ENCODE measurements around the gene SVBP. TPM values are rescaled to one million over a fixed set of nuclear protein-coding genes. Genes with fewer than 3 reads are reported as not detected.

Gene SVBP
- total and polyA plus RNA-seq, 2 experiments from 2014 or later, result 16.8 to 28.5 TPM

DNA sequence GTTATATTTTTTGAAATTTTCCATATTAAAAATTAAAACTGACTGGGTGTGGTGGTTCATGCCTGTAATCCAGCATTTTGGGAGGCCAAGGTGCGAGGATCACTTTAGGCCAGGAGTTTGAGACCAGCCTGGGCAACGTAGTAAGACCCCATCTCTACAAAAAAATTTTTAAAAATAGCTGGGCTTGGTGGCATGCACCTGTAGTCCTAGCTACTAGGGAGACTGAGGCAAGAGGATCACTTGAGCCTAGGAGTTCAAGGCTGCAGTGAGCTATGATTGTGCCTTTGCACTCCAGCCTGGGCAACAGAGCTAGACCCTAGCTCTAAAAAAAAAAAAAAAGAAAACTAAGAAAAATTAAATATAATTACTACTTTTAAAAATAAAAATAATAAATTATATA, 4.5 kb upstream of the SVBP start:
- no peaks in the 10 kb centered on the region for H3K9me2 ChIP-seq (ENCODE audit: insufficient read depth)
- no peak overlapping the region for H2AFZ ChIP-seq
- H3F3A ChIP-seq (ENCODE audit: insufficient read depth), result peaks cover 17% of the 10 kb centered on the region
- WGBS, 2 experiments (ENCODE audit: low coverage in 1 of 2, low lambda C conversion rate in 2 of 2, missing lambda C conversion rate in 2 of 2), result 95 to 97% methylated on average over 2 of the region's 2 CpGs
- peaks cover 13% of the 10 kb centered on the region for H3K4me1 ChIP-seq (ENCODE audit: insufficient read depth)
- DNase-seq, result no peak
- in situ Hi-C loops (cut with MboI), result no loop called here
- TF ChIP-seq EZH2phosphoT487 (IDR thresholded peaks at IDR 0.05; ENCODE audit: insufficient read depth, low read depth), result no peak
- H3K36me3 ChIP-seq (ENCODE audit: low read depth), result no peaks in the 10 kb centered on the region
- H3K4me3 ChIP-seq, result no peak overlapping the region
- no peaks in the 10 kb centered on the region for H3K9me3 ChIP-seq (ENCODE audit: low read depth)
- H3K4me2 ChIP-seq (ENCODE audit: unreplicated experiment), result no peak overlapping the region
- no peaks in the 10 kb centered on the region for H3K27me3 ChIP-seq (replicated peaks; ENCODE audit: insufficient read depth)
- peaks cover 44% of the 10 kb centered on the region for H3K79me2 ChIP-seq (ENCODE audit: insufficient read depth)
- H3K27ac ChIP-seq, result no peak overlapping the region
- H3K9ac ChIP-seq, result no peak overlapping the region
- no peaks in the 10 kb centered on the region for H4K20me1 ChIP-seq (ENCODE audit: insufficient read depth)

GRCh38 chr1:42820813-42821212, 3.6 kb upstream of the SVBP start:
- peaks cover 44% of the 10 kb centered on the region for H3K79me2 ChIP-seq (ENCODE audit: insufficient read depth)
- H2AFZ ChIP-seq, result no peak overlapping the region
- no peaks in the 10 kb centered on the region for H3K9me2 ChIP-seq (ENCODE audit: insufficient read depth)
- no peak for DNase-seq
- H3K27me3 ChIP-seq (replicated peaks; ENCODE audit: insufficient read depth), result no peaks in the 10 kb centered on the region
- in situ Hi-C loops (cut with MboI), result no loop called here
- WGBS, 2 experiments (ENCODE audit: low coverage in 1 of 2, low lambda C conversion rate in 2 of 2, missing lambda C conversion rate in 2 of 2), result 0 to 6% methylated on average over 1 of the region's 1 CpG
- no peak overlapping the region for H3K27ac ChIP-seq
- no peak overlapping the region for H3K4me2 ChIP-seq (ENCODE audit: unreplicated experiment)
- peaks cover 17% of the 10 kb centered on the region for H3F3A ChIP-seq (ENCODE audit: insufficient read depth)
- no peak overlapping the region for H3K4me3 ChIP-seq
- TF ChIP-seq EZH2phosphoT487 (IDR thresholded peaks at IDR 0.05; ENCODE audit: insufficient read depth, low read depth), result no peak
- no peak for TF ChIP-seq EZH2 (IDR thresholded peaks at IDR 0.05; ENCODE audit: insufficient read depth, poor library complexity, severe bottlenecking)
- H4K20me1 ChIP-seq (ENCODE audit: insufficient read depth), result no peaks in the 10 kb centered on the region
- H3K9me3 ChIP-seq (ENCODE audit: low read depth), result no peaks in the 10 kb centered on the region
- peaks cover 21% of the 10 kb centered on the region for H3K4me1 ChIP-seq (ENCODE audit: insufficient read depth)
- H3K36me3 ChIP-seq (ENCODE audit: low read depth), result no peaks in the 10 kb centered on the region
- H3K9ac ChIP-seq, result no peak overlapping the region

DNA sequence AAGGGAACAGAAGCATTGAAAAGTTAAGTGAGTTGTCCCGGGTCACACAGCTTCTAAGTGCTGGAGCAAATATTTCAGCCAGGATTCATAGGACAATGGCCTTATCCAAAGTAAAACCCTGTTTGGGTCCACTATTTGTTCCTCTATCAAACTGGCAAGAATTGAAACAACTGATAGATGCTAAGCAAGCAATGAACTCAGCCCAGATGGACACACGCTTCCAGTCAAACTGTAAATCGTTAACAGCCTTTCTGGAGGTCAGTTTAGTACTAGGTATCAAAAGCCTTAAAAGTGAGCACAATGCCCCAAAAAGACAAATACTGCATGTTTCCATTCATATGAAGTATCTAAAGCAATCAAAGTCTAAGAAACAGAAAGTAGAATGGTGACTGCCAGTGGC, 779 bp upstream of the SVBP start:
- peak overlapping the region; percentile 85 for H3K4me3 ChIP-seq
- 0 out of 2 replicates have a peak overlapping the region, but pooled peaks have one; percentile 73 for H2AFZ ChIP-seq
- no peaks in the 10 kb centered on the region for H3K27me3 ChIP-seq (replicated peaks; ENCODE audit: insufficient read depth)
- no peak for DNase-seq
- peak overlapping the region; percentile 80 for H3K4me2 ChIP-seq (ENCODE audit: unreplicated experiment)
- in situ Hi-C loops (cut with MboI), result no loop called here
- H3K4me1 ChIP-seq (ENCODE audit: insufficient read depth), result peaks cover 21% of the 10 kb centered on the region
- peak overlapping the region; percentile 92; the same call in 1 of the 2 replicates for H3K9ac ChIP-seq
- H3K27ac ChIP-seq, result no peak overlapping the region
- WGBS, 2 experiments (ENCODE audit: low coverage in 1 of 2, low lambda C conversion rate in 2 of 2, missing lambda C conversion rate in 2 of 2), result 92 to 94% methylated on average over 3 of the region's 3 CpGs
- no peaks in the 10 kb centered on the region for H3K9me3 ChIP-seq (ENCODE audit: low read depth)
- H3K36me3 ChIP-seq (ENCODE audit: low read depth), result no peaks in the 10 kb centered on the region
- TF ChIP-seq EZH2phosphoT487 (IDR thresholded peaks at IDR 0.05; ENCODE audit: insufficient read depth, low read depth) (no peak), EZH2 (IDR thresholded peaks at IDR 0.05; ENCODE audit: insufficient read depth, poor library complexity, severe bottlenecking) (no peak)
- peaks cover 44% of the 10 kb centered on the region for H3K79me2 ChIP-seq (ENCODE audit: insufficient read depth)
- H4K20me1 ChIP-seq (ENCODE audit: insufficient read depth), result no peaks in the 10 kb centered on the region
- peaks cover 15% of the 10 kb centered on the region for H3F3A ChIP-seq (ENCODE audit: insufficient read depth)
- H3K9me2 ChIP-seq (ENCODE audit: insufficient read depth), result no peaks in the 10 kb centered on the region

DNA sequence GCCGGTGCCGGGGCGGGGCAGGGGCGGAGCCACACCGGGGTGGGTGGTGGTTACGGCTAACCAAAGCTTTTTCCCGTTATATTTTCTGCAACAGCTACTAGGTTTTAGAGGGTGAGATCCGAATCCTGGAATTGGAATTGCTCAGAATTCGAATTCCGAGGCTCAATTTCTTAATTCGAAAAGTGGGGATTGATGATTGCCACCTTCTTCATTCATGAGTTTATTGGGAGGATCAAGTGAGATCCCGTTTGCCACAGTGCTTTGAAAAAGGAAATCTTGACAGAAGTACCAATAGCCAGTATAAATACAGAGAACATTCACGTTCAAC, 207 bp upstream of the SVBP start:
- Histone ChIP-seq H3K4me2 (ENCODE audit: unreplicated experiment) (peak overlapping the region; percentile 80), H3K4me1 (ENCODE audit: insufficient read depth) (peaks cover 15% of the 10 kb centered on the region), H3K4me3 (peak overlapping the region; percentile 85), H3K27me3 (replicated peaks; ENCODE audit: insufficient read depth) (no peaks in the 10 kb centered on the region), H3K79me2 (ENCODE audit: insufficient read depth) (peaks cover 44% of the 10 kb centered on the region), H3K9me2 (ENCODE audit: insufficient read depth) (no peaks in the 10 kb centered on the region), H2AFZ (peak overlapping the region; percentile 73), H3K9me3 (ENCODE audit: low read depth) (no peaks in the 10 kb centered on the region), H4K20me1 (ENCODE audit: insufficient read depth) (no peaks in the 10 kb centered on the region), H3K9ac (peak overlapping the region; percentile 92), H3F3A (ENCODE audit: insufficient read depth) (peaks cover 10% of the 10 kb centered on the region), H3K27ac (peak overlapping the region; percentile 96; the same call in 1 of the 2 replicates), H3K36me3 (ENCODE audit: low read depth) (no peaks in the 10 kb centered on the region)
- 2% methylated on average over 8 to 13 of the region's 13 CpGs for WGBS, 2 experiments (ENCODE audit: low coverage in 1 of 2, low lambda C conversion rate in 2 of 2, missing lambda C conversion rate in 2 of 2)
- TF ChIP-seq EZH2phosphoT487 (IDR thresholded peaks at IDR 0.05; ENCODE audit: insufficient read depth, low read depth), result no peak
- no peak for TF ChIP-seq EZH2 (IDR thresholded peaks at IDR 0.05; ENCODE audit: insufficient read depth, poor library complexity, severe bottlenecking)
- in situ Hi-C loops (cut with MboI), result no loop called here
- DNase-seq, result no peak
